ENCODE results near the gene AUTS2.

DNA sequence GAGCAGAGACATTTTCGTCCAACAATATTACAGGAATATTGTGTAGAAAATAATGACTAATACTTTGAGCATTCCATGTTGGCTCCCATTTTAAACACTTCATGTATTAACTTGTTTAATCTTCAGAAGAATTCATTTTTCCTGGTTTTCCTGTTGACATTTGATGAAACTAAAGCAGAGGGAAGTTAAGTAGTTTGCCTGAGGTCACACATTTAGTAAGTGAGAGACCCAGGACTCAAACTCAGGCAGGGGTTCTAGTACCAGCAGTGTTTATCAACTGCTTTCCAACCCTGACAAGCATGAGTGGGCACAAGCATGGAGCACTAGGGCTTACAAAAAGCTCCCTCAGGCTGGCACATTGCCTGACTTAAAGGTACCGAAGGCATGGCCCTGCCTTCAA, 719.1 kb downstream of the AUTS2 start:
- TF ChIP-seq CTCF (IDR thresholded peaks at IDR 0.05): no peak
- no peak for TF ChIP-seq POLR2A (IDR thresholded peaks at IDR 0.05)
